Retinal pigment epithelial cell (primary cell): ENCODE results near the gene ZXDC.

ENCODE experiments used
- DNase-seq: peaks from one replicate; pipeline ENCODE4 v3.0.0-alpha.2; 2010; ENCODE audit warnings: low read depth
- H3K4me3 ChIP-seq: 2 replicates; pipeline ENCODE4 v1.5.1; 2011; ENCODE audit warnings: mild to moderate bottlenecking, low read length, control low read depth, moderate library complexity
- CTCF ChIP-seq: conservative IDR thresholded peaks from 2 replicates; pipeline ENCODE4 v1.5.1; 2011; ENCODE audit warnings: low read depth, low read length, control low read depth, inconsistent platforms

Gene ZXDC

GRCh38 chr3:126439346-126439967 lies 36.2 kb downstream of the ZXDC start:
- no peak for DNase-seq
- H3K4me3 ChIP-seq: no peak overlapping the region
- no peak for TF ChIP-seq CTCF

- no peak overlapping the region for H3K4me3 ChIP-seq
- TF ChIP-seq CTCF: no peak
- no peak for DNase-seq
Observed at GRCh38 chr3:126438746-126439145, 36.9 kb downstream of the ZXDC start.

GRCh38 chr3:126438186-126438585 lies 37.5 kb downstream of the ZXDC start:
- no peak for DNase-seq
- H3K4me3 ChIP-seq: no peak overlapping the region
- no peak for TF ChIP-seq CTCF

GRCh38 chr3:126436826-126437717 lies 38.6 kb downstream of the ZXDC start:
- no peak for TF ChIP-seq CTCF
- DNase-seq: no peak
- H3K4me3 ChIP-seq: no peak overlapping the region

GRCh38 chr3:126435456-126436315 lies 40.0 kb downstream of the ZXDC start:
- no peak for DNase-seq

GRCh38 chr3:126434931-126435411 lies 40.7 kb downstream of the ZXDC start:
- no peak overlapping the region for H3K4me3 ChIP-seq
- TF ChIP-seq CTCF: no peak
- DNase-seq: no peak

More at GRCh38 chr3:126435456-126436315, 40.0 kb downstream of the ZXDC start:
- no peak for TF ChIP-seq CTCF
- no peak overlapping the region for H3K4me3 ChIP-seq
